Tibial artery (tissue), 4 donors: ENCODE results near the gene COL4A6.

Source experiments
- DNase-seq, 2 donors: peaks; one replicate each; pipeline ENCODE4 v3.0.0-alpha.2; 2019
- H3K27ac ChIP-seq, 2 donors: fragments of 200-600 bp; sonication (generic) in 1 of 2; 1 replicate in 1 of 2; 2 replicates in 1 of 2; pipeline ENCODE4 v1.5.1; 2018 to 2019; ENCODE audit warnings: mild to moderate bottlenecking in 1 of 2
- H3K27me3 ChIP-seq, 2 donors: fragments of 200-600 bp; sonication (generic) in 1 of 2; one replicate each; pipeline versions ENCODE4 v1.5.1 to v1.6.0; 2016 to 2019
- H3K36me3 ChIP-seq, 3 donors: fragments of 200-600 bp; sonication (generic) in 2 of 3; one replicate each; pipeline ENCODE4 v1.5.1; 2016 to 2019; ENCODE audit warnings: mild to moderate bottlenecking in 2 of 3
- H3K4me1 ChIP-seq, 4 donors: fragments of 200-600 bp; sonication (generic) in 2 of 4; 1 replicate in 3 of 4; 2 replicates in 1 of 4; pipeline ENCODE4 v1.5.1; 2016 to 2019
- H3K4me3 ChIP-seq, 2 donors: fragments of 200-600 bp; sonication (generic) in 1 of 2; 1 replicate in 1 of 2; 2 replicates in 1 of 2; pipeline ENCODE4 v1.5.1; 2018 to 2019; ENCODE audit warnings: mild to moderate bottlenecking in 2 of 2
- H3K9me3 ChIP-seq, 3 donors: fragments of 200-600 bp; sonication (generic) in 1 of 3; one replicate each; pipeline ENCODE4 v1.5.1; 2016 to 2019
- intact Hi-C: fragments of 100-400 bp; cut with DNase I; formaldehyde crosslinking; loops from one replicate; pipeline ENCODE4 v1.15.0; 2023; ENCODE audit warnings: low total_unique reads
- TF ChIP-seq, protein P1 (sequence below), 2 experiments: fragments of 200-600 bp in 1 of 2; fragments of 450-650 bp in 1 of 2; IDR thresholded peaks; one replicate each; pipeline ENCODE4 v1.5.1; 2017 to 2019; ENCODE audit warnings: antibody characterized with exemption in 2 of 2, mild to moderate bottlenecking in 1 of 2, moderate library complexity in 1 of 2

COL4A6 gene

GRCh38 chrX:108123591-108124366, 314.4 kb downstream of the COL4A6 start:
- H3K27ac ChIP-seq = no peak overlapping the region
- no peak for DNase-seq
- H3K27me3 ChIP-seq = no peaks in the 10 kb centered on the region
- TF ChIP-seq, protein P1, sequence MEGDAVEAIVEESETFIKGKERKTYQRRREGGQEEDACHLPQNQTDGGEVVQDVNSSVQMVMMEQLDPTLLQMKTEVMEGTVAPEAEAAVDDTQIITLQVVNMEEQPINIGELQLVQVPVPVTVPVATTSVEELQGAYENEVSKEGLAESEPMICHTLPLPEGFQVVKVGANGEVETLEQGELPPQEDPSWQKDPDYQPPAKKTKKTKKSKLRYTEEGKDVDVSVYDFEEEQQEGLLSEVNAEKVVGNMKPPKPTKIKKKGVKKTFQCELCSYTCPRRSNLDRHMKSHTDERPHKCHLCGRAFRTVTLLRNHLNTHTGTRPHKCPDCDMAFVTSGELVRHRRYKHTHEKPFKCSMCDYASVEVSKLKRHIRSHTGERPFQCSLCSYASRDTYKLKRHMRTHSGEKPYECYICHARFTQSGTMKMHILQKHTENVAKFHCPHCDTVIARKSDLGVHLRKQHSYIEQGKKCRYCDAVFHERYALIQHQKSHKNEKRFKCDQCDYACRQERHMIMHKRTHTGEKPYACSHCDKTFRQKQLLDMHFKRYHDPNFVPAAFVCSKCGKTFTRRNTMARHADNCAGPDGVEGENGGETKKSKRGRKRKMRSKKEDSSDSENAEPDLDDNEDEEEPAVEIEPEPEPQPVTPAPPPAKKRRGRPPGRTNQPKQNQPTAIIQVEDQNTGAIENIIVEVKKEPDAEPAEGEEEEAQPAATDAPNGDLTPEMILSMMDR (IDR thresholded peaks at IDR 0.05) = no peak
- intact Hi-C loops = no loop called here
- H3K4me1 ChIP-seq = peaks cover 0 to 11% (median 0%) of the 10 kb centered on the region in 4 donors
- no peak overlapping the region for H3K4me3 ChIP-seq
- no peaks in the 10 kb centered on the region for H3K36me3 ChIP-seq
- H3K9me3 ChIP-seq = no peaks in the 10 kb centered on the region

GRCh38 chrX:108122748-108123147, 315.5 kb downstream of the COL4A6 start:
- Histone ChIP-seq H3K4me3 (no peak overlapping the region), H3K4me1 (peaks cover 0 to 11% (median 0%) of the 10 kb centered on the region in 4 donors), H3K9me3 (no peaks in the 10 kb centered on the region), H3K27me3 (no peaks in the 10 kb centered on the region), H3K27ac (no peak overlapping the region), H3K36me3 (no peaks in the 10 kb centered on the region)
- TF ChIP-seq, protein P1 (IDR thresholded peaks at IDR 0.05) = no peak
- DNase-seq = no peak
- intact Hi-C loops = no loop called here

GRCh38 chrX:108121291-108121690, 316.9 kb downstream of the COL4A6 start:
- Histone ChIP-seq H3K4me3 (no peak overlapping the region), H3K4me1 (peaks cover 0 to 11% (median 0%) of the 10 kb centered on the region in 4 donors), H3K27me3 (no peaks in the 10 kb centered on the region), H3K9me3 (no peaks in the 10 kb centered on the region), H3K36me3 (no peaks in the 10 kb centered on the region), H3K27ac (no peak overlapping the region)
- DNase-seq = no peak
- intact Hi-C loops = no loop called here
- TF ChIP-seq, protein P1 (IDR thresholded peaks at IDR 0.05) = no peak

DNA sequence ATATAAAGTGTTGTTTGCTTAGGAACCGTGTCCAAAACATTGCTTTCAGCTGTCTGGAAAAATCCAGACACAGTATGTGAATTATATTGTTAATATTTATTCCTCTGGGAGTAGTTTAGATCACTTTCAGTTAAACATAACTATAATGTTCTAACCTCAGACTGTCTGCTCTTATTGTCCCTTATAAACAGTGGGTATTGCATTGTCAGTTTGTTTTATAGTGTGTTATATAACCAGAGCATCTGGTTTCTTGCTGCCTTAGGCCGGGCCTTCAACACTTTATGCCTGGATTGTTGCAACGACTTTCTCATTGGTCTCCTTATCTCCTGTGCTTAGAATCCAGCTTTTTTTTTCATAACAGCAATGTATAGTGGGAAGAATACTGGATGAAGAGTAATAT, 320.2 kb downstream of the COL4A6 start:
- no peak for DNase-seq
- Histone ChIP-seq H3K4me3 (no peak overlapping the region), H3K36me3 (no peaks in the 10 kb centered on the region), H3K4me1 (peaks cover 0 to 11% (median 0%) of the 10 kb centered on the region in 4 donors), H3K27me3 (no peaks in the 10 kb centered on the region), H3K9me3 (no peaks in the 10 kb centered on the region), H3K27ac (no peak overlapping the region)
- intact Hi-C loops = no loop called here
- TF ChIP-seq, protein P1 (IDR thresholded peaks at IDR 0.05) = no peak

- DNase-seq = no peak
- intact Hi-C loops = no loop called here
- Histone ChIP-seq H3K4me3 (no peak overlapping the region), H3K9me3 (no peaks in the 10 kb centered on the region), H3K36me3 (no peaks in the 10 kb centered on the region), H3K4me1 (no peaks in the 10 kb centered on the region), H3K27ac (no peak overlapping the region), H3K27me3 (no peaks in the 10 kb centered on the region)
- TF ChIP-seq, protein P1 (IDR thresholded peaks at IDR 0.05) = no peak
These were observed 323.7 kb downstream of the COL4A6 start for GRCh38 chrX:108114541-108114940.
